ENCODE measurements around the gene SPATA22.
"Not testable (repeated sequence)": the region's sequence is repeated elsewhere in the genome, so short reads cannot be mapped to it uniquely, and the experiment has no call there.

DNA sequence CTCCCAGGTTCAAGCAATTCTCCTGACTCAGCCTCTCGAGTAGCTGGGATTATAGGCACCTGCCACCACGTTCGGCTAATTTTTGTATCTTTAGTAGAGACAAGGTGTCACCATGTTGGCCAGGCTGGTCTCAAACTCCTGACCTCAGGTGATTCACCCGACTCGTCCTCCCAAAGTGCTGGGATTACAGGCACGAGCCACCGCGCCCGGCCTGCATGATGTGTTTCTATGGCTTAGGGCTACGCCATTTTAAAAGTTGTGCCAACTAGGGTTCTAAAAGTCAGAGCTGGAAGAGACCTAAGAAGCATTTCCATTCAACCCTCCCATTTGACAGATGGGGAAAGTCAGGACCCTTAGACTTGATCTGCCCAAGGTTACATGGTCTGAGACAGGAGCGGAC is 42.5 kb upstream of the SPATA22 start:
- not testable (repeated sequence) for TF ChIP-seq RFX5, POLR2A, CEBPB (IDR thresholded peaks at IDR 0.05; ENCODE audit: low read depth, low read length)
- TF ChIP-seq, protein P1, sequence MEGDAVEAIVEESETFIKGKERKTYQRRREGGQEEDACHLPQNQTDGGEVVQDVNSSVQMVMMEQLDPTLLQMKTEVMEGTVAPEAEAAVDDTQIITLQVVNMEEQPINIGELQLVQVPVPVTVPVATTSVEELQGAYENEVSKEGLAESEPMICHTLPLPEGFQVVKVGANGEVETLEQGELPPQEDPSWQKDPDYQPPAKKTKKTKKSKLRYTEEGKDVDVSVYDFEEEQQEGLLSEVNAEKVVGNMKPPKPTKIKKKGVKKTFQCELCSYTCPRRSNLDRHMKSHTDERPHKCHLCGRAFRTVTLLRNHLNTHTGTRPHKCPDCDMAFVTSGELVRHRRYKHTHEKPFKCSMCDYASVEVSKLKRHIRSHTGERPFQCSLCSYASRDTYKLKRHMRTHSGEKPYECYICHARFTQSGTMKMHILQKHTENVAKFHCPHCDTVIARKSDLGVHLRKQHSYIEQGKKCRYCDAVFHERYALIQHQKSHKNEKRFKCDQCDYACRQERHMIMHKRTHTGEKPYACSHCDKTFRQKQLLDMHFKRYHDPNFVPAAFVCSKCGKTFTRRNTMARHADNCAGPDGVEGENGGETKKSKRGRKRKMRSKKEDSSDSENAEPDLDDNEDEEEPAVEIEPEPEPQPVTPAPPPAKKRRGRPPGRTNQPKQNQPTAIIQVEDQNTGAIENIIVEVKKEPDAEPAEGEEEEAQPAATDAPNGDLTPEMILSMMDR (conservative IDR thresholded peaks at IDR 0.05; ENCODE audit: low read depth, low read length) = not testable (repeated sequence)

Data from IMR-90 (cell line).